ENCODE results near the gene CGB5.
"Not testable (repeated sequence)": the region's sequence is repeated elsewhere in the genome, so short reads cannot be mapped to it uniquely, and the experiment has no call there.

GRCh38 chr19:49028686-49029085 is 15.0 kb upstream of the CGB5 start:
- TF ChIP-seq POLR2A (conservative IDR thresholded peaks at IDR 0.05); STAG1 (CRISPR knock-in tag; IDR thresholded peaks at IDR 0.05; ENCODE audit: borderline replicate concordance); ZNF23 (CRISPR knock-in tag; IDR thresholded peaks at IDR 0.05); MAFF (IDR thresholded peaks at IDR 0.05; ENCODE audit: low read length): not testable (repeated sequence)
- TF ChIP-seq, protein P1, sequence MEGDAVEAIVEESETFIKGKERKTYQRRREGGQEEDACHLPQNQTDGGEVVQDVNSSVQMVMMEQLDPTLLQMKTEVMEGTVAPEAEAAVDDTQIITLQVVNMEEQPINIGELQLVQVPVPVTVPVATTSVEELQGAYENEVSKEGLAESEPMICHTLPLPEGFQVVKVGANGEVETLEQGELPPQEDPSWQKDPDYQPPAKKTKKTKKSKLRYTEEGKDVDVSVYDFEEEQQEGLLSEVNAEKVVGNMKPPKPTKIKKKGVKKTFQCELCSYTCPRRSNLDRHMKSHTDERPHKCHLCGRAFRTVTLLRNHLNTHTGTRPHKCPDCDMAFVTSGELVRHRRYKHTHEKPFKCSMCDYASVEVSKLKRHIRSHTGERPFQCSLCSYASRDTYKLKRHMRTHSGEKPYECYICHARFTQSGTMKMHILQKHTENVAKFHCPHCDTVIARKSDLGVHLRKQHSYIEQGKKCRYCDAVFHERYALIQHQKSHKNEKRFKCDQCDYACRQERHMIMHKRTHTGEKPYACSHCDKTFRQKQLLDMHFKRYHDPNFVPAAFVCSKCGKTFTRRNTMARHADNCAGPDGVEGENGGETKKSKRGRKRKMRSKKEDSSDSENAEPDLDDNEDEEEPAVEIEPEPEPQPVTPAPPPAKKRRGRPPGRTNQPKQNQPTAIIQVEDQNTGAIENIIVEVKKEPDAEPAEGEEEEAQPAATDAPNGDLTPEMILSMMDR (IDR thresholded peaks at IDR 0.05 in 2 of 3, conservative IDR thresholded peaks at IDR 0.05 in 1 of 3; ENCODE audit: insufficient read depth in 2 of 3, low read depth in 1 of 3, low read length in 3 of 3), result not testable (repeated sequence)

Data from K562 (cell line).